Activated CD4-positive, alpha-beta T cell treated with anti-CD3 and anti-CD28 coated beads for 24 hours (primary cell): ENCODE measurements around the gene PROSER3.

Source experiments
- DNase-seq, 2 donors: peaks; one replicate each; pipeline ENCODE4 v3.0.0-alpha.2; 2020; ENCODE audit warnings: low read depth in 2 of 2

PROSER3 gene

DNA sequence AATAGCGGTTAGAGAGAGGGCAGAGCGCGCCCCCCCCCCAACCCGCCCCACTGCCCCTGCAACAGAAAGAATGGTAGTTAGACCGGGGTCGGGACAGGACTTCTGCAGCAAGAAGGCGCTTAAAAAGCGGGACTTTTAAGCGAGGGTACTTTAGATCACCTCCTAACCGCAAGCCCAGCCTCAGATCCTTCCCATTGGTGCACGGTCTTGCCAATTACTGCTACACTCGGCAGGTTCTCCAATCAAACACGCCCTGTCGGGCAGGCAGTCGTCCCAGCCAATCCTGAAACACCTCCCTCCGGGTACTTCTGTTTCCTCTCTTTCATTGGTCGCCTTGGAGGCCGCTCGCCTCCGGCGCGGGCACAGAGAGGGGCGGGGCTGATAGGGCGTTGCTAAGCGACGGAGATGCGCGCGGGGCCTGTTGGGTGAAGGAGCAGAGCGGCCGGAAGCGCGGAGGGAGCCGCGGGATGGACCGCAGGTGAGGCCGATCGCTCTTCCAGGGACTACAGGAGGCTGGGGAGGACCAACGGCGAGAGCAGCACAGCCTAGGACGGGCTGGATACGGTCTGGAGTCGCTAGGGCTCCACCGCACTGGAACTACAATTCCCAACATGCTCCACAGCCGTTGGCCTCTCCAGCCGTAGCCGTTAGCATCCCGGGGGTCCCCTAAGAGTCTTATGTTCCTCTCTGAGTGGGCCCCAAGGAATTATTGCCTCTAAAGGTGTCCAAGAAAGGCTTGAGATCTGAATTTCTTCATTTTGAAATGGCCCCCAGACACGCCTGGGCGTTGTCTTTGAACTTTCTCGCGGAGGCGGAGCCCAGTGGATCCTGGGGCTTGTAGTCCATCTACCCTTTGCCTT, at the start of gene PROSER3:
PROSER3 (plus strand) TSS at position 428 of the 860 bp plus-strand sequence; CDS start at position 468, 40 bp downstream.
- DNase-seq: peak; percentile 94 to 97

DNA sequence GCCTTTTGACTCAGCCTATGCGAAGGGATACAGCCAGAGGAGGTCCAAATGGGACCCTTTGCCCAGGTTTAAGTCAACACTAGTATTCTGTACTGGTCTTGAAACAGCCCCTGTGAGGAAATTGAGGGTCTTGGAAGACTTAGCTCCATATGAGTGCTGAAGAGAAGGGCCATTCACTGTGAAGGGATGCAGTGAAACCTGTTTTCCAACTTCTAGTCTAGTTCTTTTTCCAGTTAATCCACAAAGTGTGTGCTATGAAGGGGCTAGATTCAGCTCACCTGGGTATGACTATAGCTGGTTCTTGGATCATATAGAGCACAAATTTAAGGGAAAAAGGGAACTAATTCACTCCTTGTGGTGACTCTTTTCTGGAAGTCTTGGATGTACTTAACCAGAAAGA, 49.6 kb upstream of the PROSER3 start:
- no peak for DNase-seq

DNA sequence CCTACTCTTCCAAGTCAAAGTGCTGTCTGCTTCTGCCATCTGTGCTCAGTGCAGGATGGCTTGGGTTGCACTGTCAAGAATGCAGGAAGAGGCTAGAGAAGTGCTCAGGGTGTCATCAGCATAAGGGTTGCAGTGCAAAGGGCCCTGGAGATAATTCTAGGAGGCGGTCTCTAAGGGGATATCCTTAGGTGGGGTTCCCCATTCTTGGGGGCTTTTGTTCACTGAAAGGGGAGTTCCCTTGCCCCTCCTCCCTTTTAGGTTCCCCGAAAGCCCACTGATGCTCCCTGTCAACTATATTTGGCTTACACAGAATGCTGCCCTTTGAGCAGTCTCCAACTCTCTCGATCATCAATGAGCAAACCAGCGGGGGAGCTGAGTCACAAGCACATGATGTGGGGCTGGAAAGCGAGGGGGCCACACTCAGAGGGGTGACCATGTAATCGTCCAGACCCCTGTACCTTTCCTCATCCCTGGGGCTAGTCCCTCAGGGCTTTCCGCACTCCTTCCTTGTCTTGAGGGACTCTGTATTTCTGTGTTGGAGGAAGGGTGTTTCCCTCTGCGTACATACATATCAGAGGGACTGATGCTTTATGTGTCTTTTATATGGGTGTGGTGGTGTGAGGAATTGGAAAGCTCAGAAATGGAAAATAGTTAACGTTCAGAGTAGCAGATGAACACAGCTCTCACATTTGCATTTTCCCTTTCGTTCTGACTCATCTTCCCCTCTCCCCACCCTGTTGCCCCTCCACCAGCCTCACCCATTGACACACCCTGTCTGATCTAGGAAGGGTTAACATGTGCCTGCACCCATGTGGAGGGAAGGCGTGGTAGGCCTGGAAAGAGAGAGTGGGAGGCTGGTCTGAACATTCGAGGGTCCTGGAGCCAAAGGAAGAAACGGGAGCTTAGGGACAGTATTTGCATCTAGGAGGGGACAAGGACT, 46.9 kb upstream of the PROSER3 start:
- DNase-seq: peak; percentile 42 to 55

DNA sequence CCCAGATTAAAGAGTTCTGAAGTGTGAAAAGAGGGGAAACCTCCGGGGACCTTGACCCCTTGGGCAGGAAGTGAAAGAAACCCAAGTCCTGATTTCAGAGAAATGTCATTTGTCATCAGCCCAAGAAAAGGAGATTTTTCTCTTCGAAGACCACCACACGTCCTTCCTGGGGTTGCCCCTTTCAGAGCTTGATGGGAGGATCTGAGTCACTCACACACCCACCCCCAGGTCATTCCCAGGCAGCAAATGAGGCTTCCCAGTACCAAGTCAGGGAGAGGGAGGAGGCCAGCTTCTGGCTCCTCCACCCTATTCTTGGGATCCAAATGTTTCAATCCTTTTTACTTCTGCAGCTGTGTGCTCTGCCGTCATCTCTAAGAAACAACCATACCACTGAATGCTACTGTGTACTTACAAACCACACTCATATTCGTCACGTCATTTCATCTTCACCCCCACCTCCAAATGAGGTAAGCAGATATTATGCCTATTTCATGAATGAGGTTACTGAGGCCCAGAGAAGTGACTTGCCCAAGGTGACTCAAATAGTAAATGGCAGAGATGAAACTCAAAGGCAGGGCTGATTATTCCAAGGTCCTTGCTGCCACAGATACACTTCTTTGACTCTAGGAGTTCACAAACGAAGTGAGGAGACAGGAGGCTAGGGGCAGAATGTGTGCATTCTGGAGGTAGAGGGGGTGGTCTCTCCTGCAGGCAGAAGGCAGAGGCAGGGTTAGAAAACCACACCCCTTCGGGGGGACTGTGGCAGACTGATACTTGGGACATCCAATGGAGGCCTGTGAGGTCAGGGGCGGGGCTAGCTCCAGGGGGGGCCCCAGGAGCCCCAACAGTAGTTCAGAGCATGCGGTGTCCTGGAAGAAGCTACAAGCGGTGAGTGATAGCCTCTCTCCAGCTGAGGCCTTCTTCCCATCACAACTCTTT, 45.1 kb upstream of the PROSER3 start:
- DNase-seq: peak; percentile 71 to 77

DNA sequence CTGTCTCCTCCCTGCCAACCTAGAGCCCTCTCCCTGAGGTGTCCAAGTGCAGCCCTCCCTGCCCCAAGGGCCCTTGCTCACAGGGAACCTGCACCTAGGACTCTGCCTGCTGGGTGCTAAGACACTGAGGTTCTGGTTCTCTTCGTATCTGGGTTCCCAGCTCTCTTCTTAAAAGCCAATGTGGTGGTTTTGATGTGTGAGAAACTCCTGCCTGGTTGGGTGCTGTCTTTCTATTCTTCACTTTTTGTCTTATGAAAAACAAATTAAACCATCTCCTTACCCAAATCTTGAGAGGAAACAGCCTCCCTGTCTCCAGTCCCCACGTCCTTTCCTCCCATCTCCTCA, 44.5 kb upstream of the PROSER3 start:
- DNase-seq: no peak

DNA sequence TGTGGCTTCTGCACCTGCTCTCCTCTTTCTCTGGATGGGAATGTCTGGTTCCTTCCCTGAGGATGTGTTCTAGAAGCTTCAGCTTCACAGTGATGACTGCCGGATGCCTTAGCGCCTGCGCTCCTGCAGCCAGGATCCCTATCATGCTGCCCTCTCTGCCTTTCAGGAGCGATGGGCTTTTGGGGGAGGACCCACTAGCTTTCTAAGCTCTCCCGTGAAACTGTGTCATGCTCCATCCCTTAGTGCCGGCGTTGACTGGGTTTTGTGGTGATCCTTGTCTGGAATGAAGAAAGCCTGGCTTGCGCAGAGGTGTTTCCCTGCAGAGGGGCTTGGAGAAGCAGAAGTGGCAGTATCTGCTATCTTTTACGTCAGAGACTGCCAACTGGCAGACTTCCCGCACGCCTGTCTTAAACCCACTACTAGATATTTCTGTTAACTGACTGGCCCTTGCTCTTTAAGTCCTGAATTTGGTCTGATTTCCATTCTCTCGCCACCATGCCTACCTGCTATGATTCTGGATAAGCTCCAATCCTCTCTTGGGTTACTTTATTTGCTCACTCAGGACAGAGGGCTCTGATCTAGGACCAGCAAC, 44.0 kb upstream of the PROSER3 start:
- DNase-seq: no peak

DNA sequence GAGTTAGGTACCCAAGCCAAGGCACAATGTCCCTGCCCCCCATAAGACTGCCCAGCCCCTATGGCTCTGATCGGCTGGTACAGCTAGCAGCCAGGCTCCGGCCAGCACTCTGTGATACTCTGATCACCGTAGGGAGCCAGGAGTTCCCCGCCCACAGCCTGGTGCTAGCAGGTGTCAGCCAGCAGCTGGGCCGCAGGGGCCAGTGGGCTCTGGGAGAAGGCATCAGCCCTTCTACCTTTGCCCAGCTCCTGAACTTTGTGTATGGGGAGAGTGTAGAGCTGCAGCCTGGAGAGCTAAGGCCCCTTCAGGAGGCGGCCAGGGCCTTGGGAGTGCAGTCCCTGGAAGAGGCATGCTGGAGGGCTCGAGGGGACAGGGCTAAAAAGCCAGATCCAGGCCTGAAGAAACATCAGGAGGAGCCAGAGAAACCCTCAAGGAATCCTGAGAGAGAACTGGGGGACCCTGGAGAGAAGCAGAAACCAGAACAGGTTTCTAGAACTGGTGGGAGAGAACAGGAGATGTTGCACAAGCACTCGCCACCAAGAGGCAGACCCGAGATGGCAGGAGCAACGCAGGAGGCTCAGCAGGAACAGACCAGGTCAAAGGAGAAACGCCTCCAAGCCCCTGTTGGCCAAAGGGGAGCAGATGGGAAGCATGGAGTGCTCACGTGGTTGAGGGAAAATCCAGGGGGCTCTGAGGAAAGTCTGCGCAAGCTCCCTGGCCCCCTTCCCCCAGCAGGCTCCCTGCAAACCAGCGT, 43.2 kb upstream of the PROSER3 start:
- no peak for DNase-seq

DNA sequence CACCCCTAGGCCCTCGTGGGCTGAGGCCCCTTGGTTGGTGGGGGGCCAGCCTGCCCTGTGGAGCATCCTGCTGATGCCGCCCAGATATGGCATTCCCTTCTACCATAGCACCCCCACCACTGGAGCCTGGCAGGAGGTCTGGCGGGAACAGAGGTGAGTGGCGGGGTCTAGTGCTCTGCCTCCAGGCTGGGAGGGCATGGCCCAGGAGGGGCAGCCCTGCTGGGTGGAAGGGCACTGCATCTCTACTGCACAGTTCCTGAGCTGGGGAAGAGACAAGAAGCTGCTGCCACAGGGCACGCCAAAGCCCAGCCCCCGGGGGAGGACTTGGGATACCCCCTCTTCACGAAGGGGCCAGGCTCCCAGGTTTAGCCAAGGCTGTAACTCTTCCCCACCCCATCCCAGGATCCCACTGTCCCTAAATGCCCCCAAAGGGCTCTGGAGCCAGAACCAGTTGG, 42.6 kb upstream of the PROSER3 start:
- no peak for DNase-seq

DNA sequence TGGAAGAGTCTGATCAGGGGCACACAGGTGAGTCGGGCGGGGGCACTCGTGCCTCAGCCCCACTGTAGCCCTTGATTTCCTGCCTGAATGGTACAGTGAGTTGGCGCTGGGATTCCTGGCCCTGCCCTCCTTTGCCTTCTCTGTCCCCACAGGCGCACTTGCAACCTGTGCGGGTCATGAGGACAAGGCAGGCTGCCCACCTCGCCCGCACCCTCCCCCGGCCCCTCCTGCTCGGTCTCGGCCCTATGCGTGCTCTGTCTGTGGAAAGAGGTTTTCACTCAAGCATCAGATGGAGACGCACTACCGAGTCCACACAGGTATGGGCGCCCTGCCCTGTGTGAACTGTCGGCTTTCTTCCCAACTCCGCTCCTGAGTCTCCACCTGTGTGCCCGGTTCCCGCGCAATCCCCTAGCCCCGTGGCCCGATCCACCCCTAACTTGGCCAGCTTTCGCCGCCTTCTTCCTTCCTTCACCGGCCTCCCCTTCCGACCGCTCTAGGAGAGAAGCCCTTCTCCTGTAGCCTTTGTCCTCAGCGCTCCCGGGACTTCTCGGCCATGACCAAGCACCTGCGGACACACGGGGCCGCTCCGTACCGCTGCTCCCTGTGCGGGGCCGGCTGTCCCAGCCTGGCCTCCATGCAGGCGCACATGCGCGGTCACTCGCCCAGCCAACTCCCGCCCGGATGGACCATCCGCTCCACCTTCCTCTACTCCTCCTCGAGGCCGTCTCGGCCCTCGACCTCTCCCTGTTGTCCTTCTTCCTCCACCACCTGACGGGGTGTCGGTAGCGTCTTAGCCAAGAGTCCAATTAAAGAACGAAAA, 41.8 kb upstream of the PROSER3 start:
- DNase-seq: no peak

DNA sequence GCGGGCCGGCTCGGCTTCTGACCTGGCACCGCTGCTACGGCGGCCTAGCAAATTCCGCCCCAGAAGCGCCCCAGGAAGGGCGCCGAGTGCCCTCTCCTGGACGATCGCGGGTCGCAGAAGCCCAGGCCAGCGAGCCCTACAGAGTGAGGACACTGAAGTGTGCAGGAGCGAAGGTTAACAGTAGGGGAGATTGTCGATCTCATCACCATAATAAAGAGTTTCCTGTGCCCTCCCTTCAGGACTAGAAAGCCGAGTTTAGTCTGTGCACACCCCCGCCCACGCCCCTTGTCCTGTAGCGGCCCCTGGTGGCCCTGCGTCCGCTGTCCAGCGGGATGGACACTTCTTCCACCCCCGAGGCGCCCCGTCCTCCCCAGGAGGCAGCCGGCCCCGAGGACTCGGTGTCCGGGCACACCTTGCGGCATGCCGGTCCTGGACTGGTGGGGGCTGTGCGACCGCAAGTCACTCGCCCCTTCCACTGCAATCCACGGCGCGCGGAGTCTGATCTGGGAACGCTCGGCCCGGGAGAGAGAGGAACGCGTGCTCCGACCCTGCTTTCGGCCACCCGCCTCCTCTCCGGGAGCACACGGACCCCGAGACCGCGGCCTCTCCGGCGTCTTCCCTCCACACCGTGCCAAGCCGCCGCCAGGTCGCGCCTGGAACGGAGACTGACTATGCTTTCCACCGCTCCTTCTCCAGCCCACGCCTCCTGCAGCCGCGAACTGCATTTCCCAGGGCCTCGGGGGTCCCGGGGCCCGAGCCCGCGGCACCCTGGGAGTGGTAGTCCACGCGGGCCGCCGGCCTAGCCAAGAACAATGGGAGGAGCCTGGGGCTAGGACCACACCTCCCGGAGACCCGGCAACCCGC, 40.9 kb upstream of the PROSER3 start:
- peak; percentile 65 to 92 for DNase-seq

DNA sequence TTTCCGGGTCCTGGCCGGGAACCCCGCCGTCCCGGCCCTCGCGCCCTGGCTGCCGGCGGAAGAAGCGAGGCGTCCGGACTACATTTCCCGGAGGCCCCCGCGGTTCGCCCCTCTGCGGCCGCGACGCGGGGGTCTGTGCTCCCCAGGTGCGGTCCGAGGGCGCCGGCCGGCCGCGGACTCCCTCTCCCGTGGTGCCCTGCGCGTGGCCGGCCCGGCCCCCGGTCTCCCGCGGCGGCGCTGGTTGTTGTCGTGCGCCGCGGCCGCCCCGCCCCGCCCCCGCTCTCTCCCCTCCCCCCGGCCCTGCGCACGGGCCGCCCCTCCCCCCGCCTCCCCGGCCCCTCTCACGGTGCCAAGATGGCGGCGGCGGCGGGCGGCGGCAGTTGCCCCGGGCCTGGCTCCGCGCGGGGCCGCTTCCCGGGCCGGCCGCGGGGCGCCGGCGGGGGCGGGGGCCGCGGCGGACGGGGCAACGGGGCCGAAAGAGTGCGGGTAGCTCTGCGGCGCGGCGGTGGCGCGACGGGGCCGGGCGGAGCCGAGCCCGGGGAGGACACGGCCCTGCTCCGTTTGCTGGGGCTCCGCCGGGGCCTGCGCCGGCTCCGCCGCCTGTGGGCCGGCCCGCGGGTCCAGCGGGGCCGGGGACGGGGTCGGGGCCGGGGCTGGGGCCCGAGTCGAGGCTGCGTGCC, 40.2 kb upstream of the PROSER3 start, which contains the start of gene KMT2B:
KMT2B (plus strand) TSS at position 339 of the 680 bp plus-strand sequence; CDS start at position 355, 16 bp downstream.
- DNase-seq: peak in 1 of 2 donors; percentile 92

DNA sequence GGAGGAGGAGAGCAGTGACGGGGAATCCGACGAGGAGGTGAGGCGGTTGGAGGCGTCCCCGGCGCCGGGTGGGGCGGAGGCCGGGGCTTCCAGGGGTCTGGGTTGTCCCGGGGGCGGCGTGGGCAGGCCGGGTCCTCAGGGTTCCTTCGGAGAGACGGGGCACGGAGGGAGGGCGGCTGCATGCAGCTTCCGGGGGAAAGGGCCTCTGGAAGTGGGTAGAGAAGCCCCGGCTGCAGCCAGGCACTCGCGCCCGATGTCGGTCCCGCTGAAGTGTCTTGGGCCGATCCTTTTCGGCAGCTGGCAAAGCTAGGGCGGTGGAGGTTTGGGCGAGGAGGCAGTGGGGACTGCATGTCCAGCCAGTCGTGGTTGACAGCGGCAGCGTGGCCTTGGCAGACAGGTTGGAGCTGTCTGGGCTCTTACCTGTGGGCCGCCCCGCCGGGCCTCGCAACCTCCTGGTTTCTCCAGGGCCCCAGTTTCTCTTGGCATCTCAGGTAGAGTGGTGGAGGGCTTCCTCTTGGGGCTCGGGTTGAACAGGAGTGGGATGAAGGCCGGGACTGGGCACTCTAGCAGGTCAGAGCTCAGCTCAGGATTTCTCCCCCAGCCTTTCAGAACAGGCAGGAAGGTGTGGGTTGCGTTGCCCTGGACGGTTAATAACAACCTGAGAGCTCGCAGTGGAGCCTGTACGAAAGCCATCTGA, 39.5 kb upstream of the PROSER3 start:
- DNase-seq: peak in 1 of 2 donors; percentile 52

DNA sequence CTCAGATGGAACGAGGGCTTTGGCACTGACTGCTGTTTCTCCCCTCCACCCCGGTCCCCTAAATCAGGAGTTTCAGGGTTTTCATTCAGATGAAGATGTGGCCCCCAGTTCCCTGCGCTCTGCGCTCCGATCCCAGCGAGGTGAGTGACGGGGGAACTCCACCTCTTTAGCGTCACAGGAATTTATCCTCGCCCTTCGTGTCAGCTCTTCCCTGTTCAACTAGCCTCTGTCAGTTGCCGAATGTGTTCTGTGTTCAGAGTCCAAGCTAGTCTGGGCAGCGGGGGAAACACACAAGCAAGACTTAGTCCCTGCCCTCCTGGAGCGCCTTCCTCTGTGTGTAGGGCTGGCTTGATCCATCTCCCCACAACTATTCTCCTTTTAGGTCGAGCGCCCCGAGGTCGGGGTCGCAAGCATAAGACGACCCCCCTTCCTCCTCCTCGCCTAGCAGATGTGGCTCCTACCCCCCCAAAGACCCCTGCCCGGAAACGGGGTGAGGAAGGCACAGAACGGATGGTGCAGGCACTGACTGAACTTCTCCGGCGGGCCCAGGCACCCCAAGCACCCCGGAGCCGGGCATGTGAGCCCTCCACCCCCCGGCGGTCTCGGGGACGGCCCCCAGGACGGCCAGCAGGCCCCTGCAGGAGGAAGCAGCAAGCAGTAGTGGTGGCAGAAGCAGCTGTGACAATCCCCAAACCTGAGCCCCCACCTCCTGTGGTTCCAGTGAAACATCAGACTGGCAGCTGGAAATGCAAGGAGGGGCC, 38.4 kb upstream of the PROSER3 start:
- DNase-seq: no peak

DNA sequence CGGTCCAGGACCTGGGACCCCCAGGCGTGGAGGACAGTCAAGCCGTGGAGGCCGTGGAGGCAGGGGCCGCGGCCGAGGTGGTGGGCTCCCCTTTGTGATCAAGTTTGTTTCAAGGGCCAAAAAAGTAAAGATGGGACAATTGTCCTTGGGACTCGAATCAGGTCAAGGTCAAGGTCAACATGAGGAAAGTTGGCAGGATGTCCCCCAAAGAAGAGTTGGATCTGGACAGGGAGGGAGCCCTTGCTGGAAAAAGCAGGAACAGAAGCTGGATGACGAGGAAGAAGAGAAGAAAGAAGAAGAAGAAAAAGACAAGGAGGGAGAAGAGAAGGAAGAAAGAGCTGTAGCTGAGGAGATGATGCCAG, 37.8 kb upstream of the PROSER3 start:
- DNase-seq: no peak

DNA sequence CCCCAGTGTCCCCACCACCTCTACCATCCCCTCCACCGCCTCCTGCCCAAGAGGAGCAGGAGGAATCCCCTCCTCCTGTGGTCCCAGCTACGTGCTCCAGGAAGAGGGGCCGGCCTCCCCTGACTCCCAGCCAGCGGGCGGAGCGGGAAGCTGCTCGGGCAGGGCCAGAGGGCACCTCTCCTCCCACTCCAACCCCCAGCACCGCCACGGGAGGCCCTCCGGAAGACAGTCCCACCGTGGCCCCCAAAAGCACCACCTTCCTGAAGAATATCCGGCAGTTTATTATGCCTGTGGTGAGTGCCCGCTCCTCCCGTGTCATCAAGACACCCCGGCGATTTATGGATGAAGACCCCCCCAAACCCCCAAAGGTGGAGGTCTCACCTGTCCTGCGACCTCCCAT, 37.3 kb upstream of the PROSER3 start:
- no peak for DNase-seq

DNA sequence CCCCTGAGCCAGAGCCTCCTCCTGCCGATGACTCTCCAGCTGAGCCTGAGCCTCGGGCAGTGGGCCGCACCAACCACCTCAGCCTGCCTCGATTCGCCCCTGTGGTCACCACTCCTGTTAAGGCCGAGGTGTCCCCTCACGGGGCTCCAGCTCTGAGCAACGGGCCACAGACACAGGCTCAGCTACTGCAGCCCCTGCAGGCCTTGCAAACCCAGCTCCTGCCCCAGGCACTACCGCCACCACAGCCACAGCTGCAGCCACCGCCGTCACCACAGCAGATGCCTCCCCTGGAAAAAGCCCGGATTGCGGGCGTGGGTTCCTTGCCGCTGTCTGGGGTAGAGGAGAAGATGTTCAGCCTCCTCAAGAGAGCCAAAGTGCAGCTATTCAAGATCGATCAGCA, 36.6 kb upstream of the PROSER3 start:
- no peak for DNase-seq
